ENCODE data around the gene ELF3.
"Not testable (repeated sequence)": the region's sequence is repeated elsewhere in the genome, so short reads cannot be mapped to it uniquely, and the experiment has no call there.

The ELF3 gene

GRCh38 chr1:202062636-202063035 is 52.2 kb downstream of the ELF3 start:
- not testable (repeated sequence) for H3K27me3 ChIP-seq (ENCODE audit: control insufficient read depth, insufficient read depth, low read length); H3K9me3 ChIP-seq (ENCODE audit: control insufficient read depth, low read depth, low read length); H3K9ac ChIP-seq (ENCODE audit: low read length); H3K27ac ChIP-seq (ENCODE audit: low read length); H3K36me3 ChIP-seq (ENCODE audit: control insufficient read depth, low read depth, low read length); H3K4me3 ChIP-seq (ENCODE audit: low read length); H3K4me1 ChIP-seq (ENCODE audit: control insufficient read depth, low read depth, low read length)

DNA sequence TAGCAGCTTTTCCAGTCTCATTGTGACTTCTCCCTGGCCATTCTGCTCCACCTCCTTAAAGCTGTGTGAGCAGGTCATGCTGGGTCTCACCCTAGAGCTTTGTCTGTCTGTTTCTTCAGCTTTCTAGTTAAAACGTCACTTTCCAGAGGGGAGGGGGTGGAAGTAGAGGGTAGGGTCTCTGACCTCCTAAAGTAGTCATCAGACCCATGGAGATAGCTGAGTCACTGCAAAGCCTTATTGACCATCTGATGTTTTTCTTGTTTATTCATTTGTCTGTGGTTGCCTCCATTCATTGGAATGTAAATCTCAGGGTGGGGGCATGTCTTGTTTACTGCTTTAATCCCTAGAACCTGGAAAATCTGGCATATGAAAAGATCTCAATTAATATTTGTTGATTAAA is 52.7 kb downstream of the ELF3 start:
- Histone ChIP-seq H3K9me3 (ENCODE audit: control insufficient read depth, low read depth, low read length) (no peaks in the 10 kb centered on the region), H3K4me3 (ENCODE audit: low read length) (no peak overlapping the region), H3K36me3 (ENCODE audit: control insufficient read depth, low read depth, low read length) (no peaks in the 10 kb centered on the region), H3K27me3 (ENCODE audit: control insufficient read depth, insufficient read depth, low read length) (no peaks in the 10 kb centered on the region), H3K27ac (ENCODE audit: low read length) (no peak overlapping the region), H3K4me1 (ENCODE audit: control insufficient read depth, low read depth, low read length) (no peaks in the 10 kb centered on the region), H3K9ac (ENCODE audit: low read length) (no peak overlapping the region)

- not testable (repeated sequence) for H3K27me3 ChIP-seq (ENCODE audit: control insufficient read depth, insufficient read depth, low read length); H3K9me3 ChIP-seq (ENCODE audit: control insufficient read depth, low read depth, low read length); H3K9ac ChIP-seq (ENCODE audit: low read length); H3K4me3 ChIP-seq (ENCODE audit: low read length); H3K36me3 ChIP-seq (ENCODE audit: control insufficient read depth, low read depth, low read length); H3K27ac ChIP-seq (ENCODE audit: low read length); H3K4me1 ChIP-seq (ENCODE audit: control insufficient read depth, low read depth, low read length)
These were observed 54.5 kb downstream of the ELF3 start for GRCh38 chr1:202064889-202065312.
